ENCODE results near the gene GHRH. TPM values are rescaled to one million over a fixed set of nuclear protein-coding genes. Genes with fewer than 3 reads are reported as not detected.

GHRH gene
- total RNA-seq, 4 donors from 2014 or later = not detected

- Histone ChIP-seq H3K9me3 (no peaks in the 10 kb centered on the region), H3K36me3 (peaks cover 77 to 91% of the 10 kb centered on the region in 2 donors), H3K27me3 (no peaks in the 10 kb centered on the region), H3K27ac (no peak overlapping the region), H3K4me1 (no peaks in the 10 kb centered on the region), H3K4me3 (replicated peaks in 1 of 3) (no peak overlapping the region)
- TF ChIP-seq POLR2A (IDR thresholded peaks at IDR 0.05) = no peak
- TF ChIP-seq, protein P1, sequence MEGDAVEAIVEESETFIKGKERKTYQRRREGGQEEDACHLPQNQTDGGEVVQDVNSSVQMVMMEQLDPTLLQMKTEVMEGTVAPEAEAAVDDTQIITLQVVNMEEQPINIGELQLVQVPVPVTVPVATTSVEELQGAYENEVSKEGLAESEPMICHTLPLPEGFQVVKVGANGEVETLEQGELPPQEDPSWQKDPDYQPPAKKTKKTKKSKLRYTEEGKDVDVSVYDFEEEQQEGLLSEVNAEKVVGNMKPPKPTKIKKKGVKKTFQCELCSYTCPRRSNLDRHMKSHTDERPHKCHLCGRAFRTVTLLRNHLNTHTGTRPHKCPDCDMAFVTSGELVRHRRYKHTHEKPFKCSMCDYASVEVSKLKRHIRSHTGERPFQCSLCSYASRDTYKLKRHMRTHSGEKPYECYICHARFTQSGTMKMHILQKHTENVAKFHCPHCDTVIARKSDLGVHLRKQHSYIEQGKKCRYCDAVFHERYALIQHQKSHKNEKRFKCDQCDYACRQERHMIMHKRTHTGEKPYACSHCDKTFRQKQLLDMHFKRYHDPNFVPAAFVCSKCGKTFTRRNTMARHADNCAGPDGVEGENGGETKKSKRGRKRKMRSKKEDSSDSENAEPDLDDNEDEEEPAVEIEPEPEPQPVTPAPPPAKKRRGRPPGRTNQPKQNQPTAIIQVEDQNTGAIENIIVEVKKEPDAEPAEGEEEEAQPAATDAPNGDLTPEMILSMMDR (IDR thresholded peaks at IDR 0.05) = no peak
- WGBS, 2 donors = 67 to 76% methylated on average over 6 of the region's 6 CpGs
- DNase-seq = no peak
- intact Hi-C loops (cut with DNase I) = no loop called here
Measured at GRCh38 chr20:37235065-37235464, 26.5 kb downstream of the GHRH start.

- intact Hi-C loops (cut with DNase I) = no loop called here
- H3K4me1 ChIP-seq = no peaks in the 10 kb centered on the region
- no peak overlapping the region for H3K4me3 ChIP-seq (replicated peaks in 1 of 3)
- no peak for DNase-seq
- no peaks in the 10 kb centered on the region for H3K9me3 ChIP-seq
- 87 to 96% methylated on average over 5 of the region's 5 CpGs for WGBS, 2 donors
- H3K36me3 ChIP-seq = peaks cover 85 to 93% of the 10 kb centered on the region in 2 donors
- no peaks in the 10 kb centered on the region for H3K27me3 ChIP-seq
- TF ChIP-seq, protein P1 (IDR thresholded peaks at IDR 0.05) = no peak
- TF ChIP-seq POLR2A (IDR thresholded peaks at IDR 0.05) = no peak
- no peak overlapping the region for H3K27ac ChIP-seq
Measured at GRCh38 chr20:37234254-37234581, 27.4 kb downstream of the GHRH start.

GRCh38 chr20:37233548-37234253 is 27.9 kb downstream of the GHRH start:
- no peak for DNase-seq
- no peak overlapping the region for H3K27ac ChIP-seq
- intact Hi-C loops (cut with DNase I) = no loop called here
- 92 to 94% methylated on average over 10 of the region's 10 CpGs for WGBS, 2 donors
- no peak overlapping the region for H3K4me3 ChIP-seq (replicated peaks in 1 of 3)
- peaks cover 90 to 98% of the 10 kb centered on the region in 2 donors for H3K36me3 ChIP-seq
- H3K9me3 ChIP-seq = no peaks in the 10 kb centered on the region
- TF ChIP-seq POLR2A (IDR thresholded peaks at IDR 0.05) = no peak
- TF ChIP-seq, protein P1 (IDR thresholded peaks at IDR 0.05) = no peak
- no peaks in the 10 kb centered on the region for H3K27me3 ChIP-seq
- no peaks in the 10 kb centered on the region for H3K4me1 ChIP-seq

- Histone ChIP-seq H3K9me3 (no peaks in the 10 kb centered on the region), H3K27me3 (no peaks in the 10 kb centered on the region), H3K36me3 (peaks cover 88 to 98% of the 10 kb centered on the region in 2 donors), H3K27ac (no peak overlapping the region), H3K4me3 (replicated peaks in 1 of 3) (no peak overlapping the region), H3K4me1 (no peaks in the 10 kb centered on the region)
- 88 to 92% methylated on average over 13 of the region's 13 CpGs for WGBS, 2 donors
- TF ChIP-seq POLR2A (IDR thresholded peaks at IDR 0.05) = no peak
- TF ChIP-seq, protein P1 (IDR thresholded peaks at IDR 0.05) = no peak
- no peak for DNase-seq
- intact Hi-C loops (cut with DNase I) = no loop called here
Measured at GRCh38 chr20:37231947-37232630, 29.5 kb downstream of the GHRH start.

GRCh38 chr20:37230200-37230599 is 31.4 kb downstream of the GHRH start:
- H3K4me1 ChIP-seq = no peaks in the 10 kb centered on the region
- TF ChIP-seq POLR2A (IDR thresholded peaks at IDR 0.05) = no peak
- TF ChIP-seq, protein P1 (IDR thresholded peaks at IDR 0.05) = no peak
- no peak overlapping the region for H3K27ac ChIP-seq
- no peak for DNase-seq
- H3K36me3 ChIP-seq = peaks cover 88 to 96% of the 10 kb centered on the region in 2 donors
- no peak overlapping the region for H3K4me3 ChIP-seq (replicated peaks in 1 of 3)
- intact Hi-C loops (cut with DNase I) = no loop called here
- no peaks in the 10 kb centered on the region for H3K27me3 ChIP-seq
- WGBS, 2 donors = 96 to 98% methylated on average over 6 of the region's 6 CpGs
- H3K9me3 ChIP-seq = no peaks in the 10 kb centered on the region

Measured in thyroid gland (tissue), 4 donors.